NCI-H1417 treated with DMSO at 0.1 percent for 48 hours (cell line): ENCODE data around the gene ZNF516.

Source experiments
- DNase-seq: peaks from one replicate; lab custom pipeline; 2025; lab: John Stamatoyannopoulos, UW

The ZNF516 gene

DNA sequence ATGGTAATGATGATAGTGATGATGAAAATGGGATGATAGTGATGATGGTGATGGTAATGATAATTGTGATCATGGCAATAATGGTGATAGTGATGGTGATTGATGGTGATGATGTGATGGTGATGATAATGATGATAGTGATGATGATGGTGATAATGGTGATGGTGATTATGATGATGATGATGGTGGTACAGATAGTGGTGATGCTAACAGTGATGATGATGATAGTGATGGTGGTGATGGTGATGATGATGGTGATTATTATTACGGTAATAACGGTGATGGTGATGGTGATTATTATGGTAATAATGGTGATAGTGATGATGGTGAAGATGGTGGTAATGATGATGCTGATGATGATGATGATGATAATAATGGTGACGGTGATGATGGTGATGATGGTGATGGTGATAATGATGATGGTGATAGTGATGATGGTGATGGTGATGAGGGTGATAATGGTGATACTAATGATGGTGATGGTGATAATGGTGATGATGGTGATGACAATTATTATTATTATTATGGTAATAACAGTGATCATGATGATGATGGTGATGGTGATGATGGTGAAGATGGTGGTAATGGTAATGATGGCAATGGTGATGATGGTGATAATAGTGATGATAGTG is 151.0 kb downstream of the ZNF516 start:
- DNase-seq: no peak

- no peak for DNase-seq
Observed at GRCh38 chr18:76340410-76340809, 154.6 kb downstream of the ZNF516 start.

DNA sequence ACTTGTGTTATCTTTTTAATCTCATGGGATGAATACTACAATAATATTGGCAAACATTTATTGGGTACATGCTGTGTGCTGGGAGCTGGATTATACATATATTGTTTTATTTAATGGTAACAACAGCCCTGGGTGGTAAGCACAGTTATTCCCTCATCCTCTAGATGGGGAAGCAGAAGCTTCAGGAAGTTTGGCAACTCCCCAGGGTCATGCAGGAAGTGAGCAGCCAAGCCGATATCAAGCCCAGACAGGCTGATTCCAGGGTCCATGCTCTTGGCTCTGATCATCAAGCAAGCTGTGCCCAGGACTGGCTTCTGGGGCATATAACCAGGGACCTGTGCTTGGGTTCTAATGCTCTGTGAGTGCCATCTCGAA is 155.8 kb downstream of the ZNF516 start:
- no peak for DNase-seq

GRCh38 chr18:76338619-76339245 is 156.3 kb downstream of the ZNF516 start:
- no peak for DNase-seq

GRCh38 chr18:76338088-76338487 is 157.0 kb downstream of the ZNF516 start:
- no peak for DNase-seq

DNA sequence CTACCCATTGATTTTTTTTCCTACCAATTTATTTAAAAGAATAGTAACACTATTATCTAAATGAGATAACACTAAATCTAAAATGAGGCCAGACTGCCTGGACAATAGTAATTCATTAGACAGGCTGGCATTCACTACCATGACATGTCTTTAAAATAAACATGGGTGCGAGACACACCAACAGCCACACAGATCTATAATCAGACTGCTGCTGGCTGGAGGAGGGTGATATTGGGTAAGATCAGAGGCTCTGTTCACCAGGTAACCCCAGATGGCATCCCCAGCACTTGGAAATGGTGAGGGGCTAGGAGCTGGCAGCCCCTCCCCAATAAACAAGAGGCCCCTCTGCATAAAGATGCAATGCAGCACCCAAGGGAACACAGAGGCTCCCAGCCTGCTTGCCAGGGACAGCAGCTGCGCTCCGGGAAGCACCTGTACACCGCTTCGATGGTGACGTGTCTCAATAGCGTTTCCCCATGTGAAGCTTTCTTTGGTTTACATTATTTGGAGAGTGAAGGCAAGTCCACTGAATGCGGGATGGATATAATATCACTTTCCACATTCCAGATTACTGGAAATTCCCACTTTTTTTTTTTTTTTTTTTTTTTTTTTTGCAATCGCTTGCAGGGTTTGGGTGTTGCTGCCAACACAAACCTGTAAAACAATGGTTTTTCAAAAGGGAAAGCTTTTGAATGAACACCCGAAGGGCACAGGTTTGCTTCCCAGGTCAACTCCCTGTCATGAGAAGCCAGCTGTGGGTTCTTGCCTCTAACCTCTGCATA is 159.0 kb downstream of the ZNF516 start:
- no peak for DNase-seq

GRCh38 chr18:76328140-76328539 is 166.9 kb downstream of the ZNF516 start:
- no peak for DNase-seq

DNA sequence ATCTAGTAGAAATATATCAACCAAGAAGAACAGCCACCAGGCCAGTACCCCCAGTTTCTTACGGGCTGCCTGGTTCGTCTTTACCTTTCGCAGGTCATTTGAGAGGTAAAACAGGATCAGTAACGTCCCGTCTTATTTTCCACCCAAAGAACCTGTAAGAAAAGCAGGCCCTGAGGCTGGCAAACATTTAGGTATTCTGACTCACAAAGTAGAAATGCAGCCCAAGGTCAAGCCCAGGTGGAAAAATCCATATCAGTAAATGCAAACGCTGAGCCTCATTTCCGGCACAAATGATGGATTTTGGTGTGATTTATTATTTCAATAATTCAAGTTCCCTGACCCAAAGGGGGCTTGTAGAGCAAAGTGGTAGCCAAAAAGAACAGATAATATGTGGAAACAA is 171.2 kb downstream of the ZNF516 start:
- DNase-seq: no peak

DNA sequence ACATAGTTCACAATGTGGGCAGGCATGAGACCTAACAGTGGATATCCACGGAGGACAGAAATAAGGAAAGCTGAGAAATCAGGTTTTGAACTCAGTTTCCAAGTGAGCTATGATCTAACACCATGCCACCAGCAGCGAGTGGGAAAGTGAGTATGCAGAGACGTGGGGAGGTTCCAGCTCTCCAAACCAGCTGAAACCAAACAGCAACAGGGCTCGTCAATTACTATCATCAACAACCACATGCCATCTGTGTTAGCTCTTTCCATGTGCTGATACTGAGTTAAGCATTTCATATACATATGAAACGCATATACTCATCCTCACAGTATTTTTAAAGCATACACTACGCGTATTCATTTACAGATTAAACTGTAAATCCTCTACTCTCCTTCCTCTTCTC is 172.4 kb downstream of the ZNF516 start:
- DNase-seq: no peak

DNA sequence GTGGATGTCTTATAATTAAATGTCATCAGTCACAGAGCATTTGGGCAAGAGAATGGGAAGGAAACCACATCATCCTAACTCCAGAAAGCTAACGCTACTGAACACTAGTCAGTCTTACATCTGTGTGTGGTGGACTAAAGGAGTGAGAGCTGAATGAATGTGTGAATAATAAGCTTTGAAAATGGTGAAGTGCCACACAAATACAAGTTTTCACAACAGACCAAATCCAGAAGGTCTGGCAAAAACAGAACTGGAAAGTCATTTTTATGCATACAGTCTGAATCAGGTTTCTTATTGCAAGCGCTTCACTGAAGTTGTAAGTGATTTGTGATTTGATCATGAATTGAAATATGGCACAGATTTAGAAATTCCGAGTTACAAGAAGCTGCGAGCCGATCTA is 175.7 kb downstream of the ZNF516 start:
- no peak for DNase-seq

DNA sequence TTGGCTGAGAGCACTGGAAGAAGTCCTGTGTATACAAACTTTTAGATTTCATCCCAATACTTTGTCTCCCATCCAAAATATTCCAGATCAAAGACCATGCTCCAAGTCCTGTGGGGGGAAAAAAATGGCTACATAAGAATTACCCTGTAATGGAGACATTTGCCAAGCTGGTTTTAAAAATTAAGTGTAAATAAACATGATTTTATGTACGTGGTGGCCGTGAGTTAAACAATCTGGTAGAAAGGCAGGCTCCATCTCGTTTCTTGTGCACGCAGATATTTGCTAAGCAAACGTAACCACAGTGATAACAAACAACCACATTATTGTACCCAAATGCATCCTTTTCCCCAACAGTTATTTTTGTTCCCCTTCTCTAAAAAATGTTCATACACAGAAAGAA is 176.4 kb downstream of the ZNF516 start:
- DNase-seq: no peak

DNA sequence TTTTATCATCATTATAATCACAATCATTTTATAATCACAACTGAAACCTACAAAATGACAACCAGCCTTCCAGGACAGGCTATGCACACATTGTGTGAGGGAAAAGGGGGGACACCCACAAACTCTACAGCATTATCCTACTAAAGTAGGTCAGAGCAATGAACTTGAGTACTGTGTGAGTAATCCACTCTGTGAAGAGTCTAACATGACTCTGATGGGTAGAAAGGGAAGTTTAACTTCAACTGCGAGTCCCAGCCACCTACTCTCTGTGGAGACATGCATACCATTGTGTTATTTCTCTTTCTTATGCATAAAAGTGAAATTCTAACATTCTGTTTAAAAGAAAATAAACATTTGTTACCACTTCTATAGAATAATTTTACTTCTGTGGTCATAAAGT is 177.9 kb downstream of the ZNF516 start:
- DNase-seq: no peak

DNA sequence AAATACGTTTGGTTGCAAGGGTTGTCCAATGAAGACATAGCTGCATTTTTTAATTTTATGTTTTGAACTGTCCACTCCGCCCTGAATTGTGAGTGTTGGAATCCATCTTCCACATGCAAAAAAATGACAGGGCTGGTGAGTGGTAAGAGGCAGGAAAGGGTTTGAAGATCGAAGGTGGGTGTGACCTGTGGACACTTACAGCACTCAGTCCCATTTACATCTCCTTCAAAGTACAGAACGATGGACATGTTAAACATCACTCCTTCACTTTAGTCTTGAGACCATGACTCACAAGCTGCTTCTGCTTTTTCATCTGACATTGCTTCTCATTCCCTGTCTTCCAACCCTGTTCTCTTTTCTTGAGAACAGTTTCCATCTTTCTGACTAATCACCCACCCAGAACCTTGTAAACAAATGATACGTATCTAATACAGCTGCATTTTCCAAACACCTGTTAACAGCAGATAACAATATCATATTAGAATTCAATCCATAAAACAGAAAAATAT is 179.3 kb downstream of the ZNF516 start:
- DNase-seq: no peak

GRCh38 chr18:76314496-76314895 is 180.5 kb downstream of the ZNF516 start:
- no peak for DNase-seq

DNA sequence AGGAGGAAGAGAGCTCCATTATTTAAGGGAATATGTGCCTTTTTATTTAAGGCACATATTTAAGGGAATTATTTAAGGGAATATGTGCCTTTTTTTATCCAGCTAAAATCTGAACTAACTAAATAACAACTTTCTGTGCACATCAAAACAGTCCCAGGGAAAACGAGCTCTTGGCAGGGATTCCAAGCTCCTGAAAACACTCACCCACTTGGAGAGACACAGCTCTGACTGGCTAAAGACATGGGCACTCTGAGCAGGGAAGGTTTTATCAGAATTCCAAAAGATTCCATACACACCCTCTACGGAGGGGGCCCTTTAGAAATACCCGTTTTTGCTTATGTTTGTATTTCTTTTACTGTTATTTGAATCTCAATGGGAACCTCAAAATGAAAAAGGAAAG is 181.0 kb downstream of the ZNF516 start:
- DNase-seq: no peak
